GM13977 (cell line): Measurements from ENCODE around the gene NDUFB11.

ENCODE experiments used
- DNase-seq: peaks from one replicate; pipeline ENCODE4 v3.0.0; 2012; ENCODE audit warnings: low spot score
- CTCF ChIP-seq: IDR thresholded peaks from 2 replicates; pipeline ENCODE4 v1.5.1; 2012; ENCODE audit warnings: mild to moderate bottlenecking, control low read depth; ENCODE audit not compliant: insufficient read depth; ENCODE audit errors: extremely low read depth, missing control alignments
- in situ Hi-C: fragments of 300-500 bp; cut with MboI; formaldehyde crosslinking; loops from one replicate; pipeline ENCODE4 v1.12.0; 2022; ENCODE audit warnings: low sequenced_read_pairs, low pct_unique_long_range_greater_than_20kb, mixed read lengths, inconsistent platforms; ENCODE audit not compliant: unreplicated experiment

Gene NDUFB11

GRCh38 chrX:47189906-47190305, 45.4 kb upstream of the NDUFB11 start:
- no peak for TF ChIP-seq CTCF
- in situ Hi-C loops: loop anchor here (25.0 kb wide), 1 partner anchor 322 kb away; no protein-coding TSS in a partner anchor
- no peak for DNase-seq

- no peak for DNase-seq
- no peak for TF ChIP-seq CTCF
- in situ Hi-C loops: loop anchor here (25.0 kb wide), 1 partner anchor 325 kb away; no protein-coding TSS in a partner anchor
These were observed 42.7 kb upstream of the NDUFB11 start for GRCh38 chrX:47187106-47187677.

- DNase-seq: no peak
- TF ChIP-seq CTCF: no peak
- in situ Hi-C loops: loop anchor here (25.0 kb wide), 1 partner anchor 326 kb away; no protein-coding TSS in a partner anchor
These were observed 41.7 kb upstream of the NDUFB11 start for GRCh38 chrX:47186096-47186740.

- in situ Hi-C loops: loop anchor here (25.0 kb wide), 1 partner anchor 327 kb away; no protein-coding TSS in a partner anchor
- no peak for DNase-seq
- TF ChIP-seq CTCF: no peak
These were observed 40.7 kb upstream of the NDUFB11 start for GRCh38 chrX:47185241-47185640.

GRCh38 chrX:47184486-47184885, 40.0 kb upstream of the NDUFB11 start:
- DNase-seq: no peak
- in situ Hi-C loops: loop anchor here (25.0 kb wide), 1 partner anchor 328 kb away; no protein-coding TSS in a partner anchor
- no peak for TF ChIP-seq CTCF

- TF ChIP-seq CTCF: no peak
- in situ Hi-C loops: loop anchor here (25.0 kb wide), 1 partner anchor 330 kb away; no protein-coding TSS in a partner anchor
These were observed 37.7 kb upstream of the NDUFB11 start for GRCh38 chrX:47182106-47182700.

More at GRCh38 chrX:47182106-47182700, 37.7 kb upstream of the NDUFB11 start:
- no peak for DNase-seq
